ENCODE data around the gene LINGO4. TPM values are rescaled to one million over a fixed set of nuclear protein-coding genes. Genes with fewer than 3 reads are reported as not detected.

The LINGO4 gene
- total RNA-seq, 2 experiments from 2014 or later = 0.08 to 0.13 TPM

GRCh38 chr1:151838222-151839081, 33.2 kb upstream of the LINGO4 start:
- CTCF ChIA-PET = interaction anchor here (0.9 to 1.7 kb wide), 6 partner anchors 8 to 39 kb away, joined by 3 to 5 read pairs (median 4); no protein-coding TSS in a partner anchor
- POLR2A ChIA-PET = interaction anchor here (0.8 to 2.3 kb wide), 5 partner anchors 10 to 103 kb away, joined by 4 to 11 read pairs (median 9); partner anchors contain the start of gene THEM4

DNA sequence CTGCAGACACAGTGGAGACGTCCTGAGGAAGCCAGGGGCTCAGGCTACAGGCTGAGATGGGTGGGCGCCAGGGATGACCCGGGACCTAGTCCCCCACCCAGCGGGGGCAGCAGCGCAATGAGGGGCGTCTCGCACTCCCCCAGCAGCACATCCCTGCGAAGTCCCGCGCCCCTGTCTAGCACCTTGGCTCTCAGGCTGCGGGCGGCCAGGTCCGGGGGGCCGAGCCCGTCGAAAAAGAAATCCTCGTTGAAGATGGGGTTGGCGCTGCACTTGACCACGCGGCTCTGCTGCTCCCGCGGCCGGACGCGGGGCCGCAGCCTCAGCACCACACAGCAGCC, 32.6 kb upstream of the LINGO4 start:
- ChIA-PET POLR2A (interaction anchor here (0.8 to 0.9 kb wide), 2 partner anchors 54 to 103 kb away, joined by 9 to 11 read pairs; no protein-coding TSS in a partner anchor), CTCF (interaction anchor here (0.9 to 2.3 kb wide), 5 partner anchors 8 to 243 kb away, joined by 3 to 8 read pairs (median 4); no protein-coding TSS in a partner anchor)

- ChIA-PET POLR2A (interaction anchor here (1.0 kb wide), 1 partner anchor 17 kb away, joined by 15 read pairs; no protein-coding TSS in a partner anchor), CTCF (interaction anchor here (0.6 to 2.3 kb wide), 12 partner anchors 9 to 305 kb away, joined by 3 to 8 read pairs (median 4); partner anchors contain the start of gene TDRKH)
These were observed 32.0 kb upstream of the LINGO4 start for GRCh38 chr1:151837197-151837596.

GRCh38 chr1:151835596-151835995, 30.4 kb upstream of the LINGO4 start:
- ChIA-PET POLR2A (no interaction called here), CTCF (interaction anchor here (0.8 to 2.3 kb wide), 12 partner anchors 10 to 436 kb away, joined by 3 to 8 read pairs (median 4); partner anchors contain the start of genes MRPL9 and PSMB4)

GRCh38 chr1:151834239-151834638, 29.0 kb upstream of the LINGO4 start:
- ChIA-PET CTCF (interaction anchor here (1.4 kb wide), 1 partner anchor 12 kb away, joined by 6 read pairs; no protein-coding TSS in a partner anchor), POLR2A (interaction anchor here (0.7 kb wide), 1 partner anchor 12 kb away, joined by 3 read pairs; no protein-coding TSS in a partner anchor)

- ChIA-PET POLR2A (no interaction called here), CTCF (interaction anchor here (0.7 kb wide), 1 partner anchor 11 kb away, joined by 3 read pairs; no protein-coding TSS in a partner anchor)
These were observed 28.1 kb upstream of the LINGO4 start for GRCh38 chr1:151833172-151833900.

- POLR2A ChIA-PET = no interaction called here
These were observed 27.2 kb upstream of the LINGO4 start for GRCh38 chr1:151832318-151832980.

GRCh38 chr1:151831605-151832004, 26.4 kb upstream of the LINGO4 start, which contains the start of gene RORC:
Gene RORC, minus strand, starts transcription at chr1:151831802. Its CDS starts 38 bp downstream, at chr1:151831764.
- POLR2A ChIA-PET = interaction anchor here (1.8 kb wide), 1 partner anchor 8 kb away, joined by 11 read pairs; the partner anchor contains the start of gene C2CD4D
- CTCF ChIA-PET = no interaction called here

More at GRCh38 chr1:151832318-151832980, 27.2 kb upstream of the LINGO4 start:
- CTCF ChIA-PET = interaction anchor here (0.7 kb wide), 1 partner anchor 10 kb away, joined by 3 read pairs; no protein-coding TSS in a partner anchor

DNA sequence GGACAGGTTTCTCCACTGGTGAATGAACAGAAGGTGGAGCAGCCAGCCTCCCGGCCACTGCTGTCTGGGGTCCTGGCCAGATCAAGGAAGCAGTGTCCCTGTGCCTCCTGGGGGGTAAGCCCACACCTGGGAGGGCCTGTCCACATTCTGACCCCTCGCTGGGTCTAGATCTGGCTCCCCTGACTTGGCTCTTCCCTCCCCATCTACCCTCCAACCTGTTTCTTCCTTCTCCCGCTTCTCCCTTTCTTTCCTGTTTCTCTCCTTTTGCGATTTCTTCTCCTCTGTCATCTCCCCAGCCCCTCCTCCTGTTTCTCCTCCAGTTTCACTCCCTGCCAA, 26.0 kb upstream of the LINGO4 start:
- ChIA-PET POLR2A (interaction anchor here (1.8 kb wide), 1 partner anchor 9 kb away, joined by 11 read pairs; the partner anchor contains the start of gene C2CD4D), CTCF (interaction anchor here (1.0 kb wide), 1 partner anchor 11 kb away, joined by 3 read pairs; no protein-coding TSS in a partner anchor)

GRCh38 chr1:151830055-151830454, 24.8 kb upstream of the LINGO4 start:
- ChIA-PET POLR2A (interaction anchor here (0.6 to 1.8 kb wide), 2 partner anchors 10 to 14 kb away, joined by 3 to 11 read pairs; partner anchors contain the start of gene C2CD4D), CTCF (interaction anchor here (0.6 to 0.8 kb wide), 2 partner anchors 37 to 40 kb away, joined by 3 to 5 read pairs; no protein-coding TSS in a partner anchor)

DNA sequence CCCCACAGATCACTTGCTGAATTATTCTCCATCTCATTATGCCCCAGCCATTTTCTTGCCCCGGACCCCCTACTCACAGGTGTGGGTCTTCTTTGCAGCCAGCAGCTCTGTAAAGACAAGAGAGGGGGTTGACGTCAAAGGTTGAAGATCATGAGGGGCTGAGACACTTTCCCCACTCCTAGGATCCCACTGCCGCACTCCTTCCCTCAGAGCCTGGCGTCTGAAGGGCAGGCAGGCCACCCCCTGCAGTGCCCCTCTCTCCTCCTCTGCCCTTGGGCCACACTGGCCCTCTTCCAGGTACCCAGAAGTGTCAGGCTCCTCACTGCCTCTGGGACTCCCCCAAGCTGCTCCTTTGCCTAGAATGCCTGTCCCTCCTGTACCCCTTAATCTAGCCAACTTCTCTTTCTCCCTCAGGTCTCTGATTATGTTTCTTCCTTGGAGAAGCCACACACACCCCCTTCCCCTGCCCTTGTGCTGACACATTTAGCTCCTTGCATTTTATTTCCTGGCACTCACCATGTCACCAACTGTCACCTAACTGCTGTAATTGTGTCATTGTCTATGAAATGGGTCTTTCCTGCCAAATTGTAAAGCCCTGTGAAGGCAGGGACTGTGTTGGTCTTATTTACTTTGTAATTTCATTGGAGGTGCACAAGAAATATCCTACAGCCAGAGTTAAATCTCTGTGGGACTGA, 24.3 kb upstream of the LINGO4 start:
- POLR2A ChIA-PET = interaction anchor here (1.8 kb wide), 1 partner anchor 10 kb away, joined by 11 read pairs; the partner anchor contains the start of gene C2CD4D
- CTCF ChIA-PET = no interaction called here

GRCh38 chr1:151828921-151829320, 23.7 kb upstream of the LINGO4 start:
- POLR2A ChIA-PET = no interaction called here
- CTCF ChIA-PET = no interaction called here

- ChIA-PET POLR2A (no interaction called here), CTCF (interaction anchor here (0.8 to 1.8 kb wide), 3 partner anchors 10 to 65 kb away, joined by 3 to 5 read pairs (median 3); partner anchors contain the start of gene MRPL9)
These were observed 22.6 kb upstream of the LINGO4 start for GRCh38 chr1:151827853-151828252.

DNA sequence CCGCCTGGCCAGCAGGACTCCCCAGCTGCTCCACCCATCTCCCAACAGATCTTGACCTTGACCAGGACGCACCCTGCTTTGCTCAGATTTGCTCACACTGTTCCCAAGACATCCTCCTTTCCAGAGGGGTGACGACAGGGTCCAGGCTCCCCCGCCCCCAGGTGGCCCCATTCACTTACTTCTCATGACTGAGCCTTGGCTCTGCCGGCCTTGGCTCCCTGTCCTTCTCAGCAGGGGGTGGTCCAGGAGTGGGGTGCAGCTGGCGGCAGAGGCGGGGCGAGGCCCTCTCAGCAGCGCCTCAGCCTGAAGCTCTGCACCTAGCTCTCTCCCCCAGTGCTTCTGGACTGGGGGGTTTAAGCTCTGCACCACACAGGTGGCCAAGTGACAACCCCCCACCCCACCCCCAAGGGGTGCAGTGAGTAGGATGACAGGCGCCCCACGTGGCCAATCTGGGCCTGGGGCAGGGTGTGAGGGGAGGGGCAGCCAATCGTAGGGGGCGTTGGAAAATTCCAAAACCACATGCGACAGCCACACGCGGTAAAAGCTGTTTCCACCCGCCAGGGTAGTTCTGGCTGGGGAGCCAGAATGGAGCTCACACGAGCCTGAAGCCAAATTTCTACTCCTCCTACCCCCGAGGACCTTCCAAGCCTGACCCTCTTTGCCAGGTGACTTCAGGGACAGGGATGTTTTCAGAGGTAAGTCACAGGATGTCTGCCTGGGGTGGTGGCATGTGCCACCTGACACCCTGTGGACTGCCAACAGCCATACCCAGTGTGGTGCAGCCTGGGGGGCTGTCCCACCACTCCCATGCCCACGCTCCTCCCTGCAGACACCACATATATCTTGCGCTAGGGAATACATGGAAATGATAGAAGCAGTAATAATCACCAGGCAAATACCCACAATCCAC, 20.8 kb upstream of the LINGO4 start:
- POLR2A ChIA-PET = no interaction called here
- CTCF ChIA-PET = interaction anchor here (1.8 kb wide), 1 partner anchor 12 kb away, joined by 5 read pairs; no protein-coding TSS in a partner anchor

DNA sequence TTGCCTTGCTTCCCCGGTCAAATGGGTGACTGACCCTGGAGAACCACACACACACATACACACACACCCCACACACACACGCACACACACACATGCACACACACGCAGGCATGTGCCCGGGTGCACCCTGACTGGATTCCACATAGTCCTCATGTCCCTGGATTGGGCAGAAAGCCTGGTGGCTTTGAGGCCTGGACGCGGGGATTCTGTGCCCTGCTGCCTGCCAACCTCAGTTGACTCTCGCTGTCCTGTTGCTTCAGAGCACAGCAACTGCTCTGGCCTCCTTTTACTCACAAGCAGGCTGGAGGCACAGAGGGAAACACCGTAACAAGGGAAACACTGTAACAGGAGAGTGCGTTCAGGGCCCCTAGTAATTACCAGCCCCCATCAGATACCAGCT, 20.0 kb upstream of the LINGO4 start:
- POLR2A ChIA-PET = no interaction called here
- CTCF ChIA-PET = no interaction called here

DNA sequence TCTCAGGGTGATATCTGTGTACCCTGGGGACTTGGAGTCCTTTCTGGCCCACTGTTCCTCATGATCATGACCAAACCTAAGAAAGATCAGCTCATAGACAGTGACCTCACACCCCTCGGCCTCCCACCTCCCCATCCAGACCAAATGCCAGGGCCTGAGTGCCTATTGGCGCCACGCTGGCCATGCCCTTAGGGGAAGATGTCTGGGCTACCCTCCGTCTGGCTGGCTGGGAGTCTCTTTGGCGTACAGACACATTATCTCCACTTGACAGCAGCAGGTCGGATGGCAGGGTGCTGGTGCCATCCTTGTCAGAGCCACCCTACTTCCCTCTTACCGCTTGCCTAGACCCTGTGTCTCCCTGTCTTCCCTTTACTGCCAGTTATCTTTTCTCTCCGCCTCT, 18.0 kb upstream of the LINGO4 start:
- ChIA-PET CTCF (interaction anchor here (1.2 to 1.4 kb wide), 2 partner anchors 12 to 13 kb away, joined by 3 to 6 read pairs; no protein-coding TSS in a partner anchor), POLR2A (interaction anchor here (0.5 kb wide), 1 partner anchor 405 kb away, joined by 3 read pairs; no protein-coding TSS in a partner anchor)

DNA sequence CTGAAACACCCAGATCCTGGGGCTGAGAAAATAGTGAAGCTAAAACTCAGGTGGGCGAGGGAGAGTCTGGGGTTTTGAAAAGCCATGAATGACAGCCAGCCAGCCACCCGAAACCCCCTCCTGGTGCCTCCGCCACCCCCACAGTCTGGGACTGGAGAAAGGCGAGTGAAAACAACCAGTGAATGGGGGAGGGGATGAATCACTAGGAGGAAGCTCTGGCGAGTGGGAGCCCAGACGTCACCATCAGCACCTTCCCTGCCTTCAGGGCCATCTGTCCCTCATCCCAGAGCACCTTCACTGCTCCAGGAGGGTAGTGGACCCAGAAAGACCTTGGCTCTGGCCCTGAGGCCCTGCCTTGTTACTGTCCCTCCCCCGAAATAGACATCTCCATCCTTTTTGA, 17.2 kb upstream of the LINGO4 start:
- CTCF ChIA-PET = interaction anchor here (1.0 to 2.5 kb wide), 5 partner anchors 10 to 228 kb away, joined by 3 to 7 read pairs (median 4); no protein-coding TSS in a partner anchor
- POLR2A ChIA-PET = interaction anchor here (0.5 to 0.6 kb wide), 2 partner anchors 17 to 404 kb away, joined by 3 read pairs; partner anchors contain the start of gene C2CD4D

All from activated CD8-positive, alpha-beta memory T cell treated with anti-CD3 and anti-CD28 coated beads for 36 hours (primary cell).